Measurements from ENCODE around the gene ADAM30.

GRCh38 chr1:119853155-119853554 lies 43.2 kb downstream of the ADAM30 start:
- TF ChIP-seq EZH2 (IDR thresholded peaks at IDR 0.05; ENCODE audit: insufficient read depth, poor library complexity, severe bottlenecking) (no peak), EZH2phosphoT487 (IDR thresholded peaks at IDR 0.05; ENCODE audit: insufficient read depth, low read depth) (no peak)

All from GM23248 (cell line).